Tibial nerve (tissue), 3 donors: ENCODE results near the gene PRR13.
"Not testable (repeated sequence)": the region's sequence is repeated elsewhere in the genome, so short reads cannot be mapped to it uniquely, and the experiment has no call there.

Source experiments
- CTCF ChIP-seq, 5 experiments: fragments of 200-600 bp in 3 of 5; fragments of 450-650 bp in 2 of 5; sonication (generic) in 3 of 5; IDR thresholded peaks; one replicate each; pipeline ENCODE4 v1.5.1; 2016 to 2019; ENCODE audit warnings: antibody characterized with exemption in 5 of 5, mild to moderate bottlenecking in 3 of 5, moderate library complexity in 2 of 5
- POLR2A ChIP-seq, 2 donors: fragments of 450-650 bp; IDR thresholded peaks; one replicate each; pipeline ENCODE4 v1.6.1; 2017; ENCODE audit warnings: antibody characterized with exemption in 2 of 2, mild to moderate bottlenecking in 2 of 2, moderate library complexity in 2 of 2

DNA sequence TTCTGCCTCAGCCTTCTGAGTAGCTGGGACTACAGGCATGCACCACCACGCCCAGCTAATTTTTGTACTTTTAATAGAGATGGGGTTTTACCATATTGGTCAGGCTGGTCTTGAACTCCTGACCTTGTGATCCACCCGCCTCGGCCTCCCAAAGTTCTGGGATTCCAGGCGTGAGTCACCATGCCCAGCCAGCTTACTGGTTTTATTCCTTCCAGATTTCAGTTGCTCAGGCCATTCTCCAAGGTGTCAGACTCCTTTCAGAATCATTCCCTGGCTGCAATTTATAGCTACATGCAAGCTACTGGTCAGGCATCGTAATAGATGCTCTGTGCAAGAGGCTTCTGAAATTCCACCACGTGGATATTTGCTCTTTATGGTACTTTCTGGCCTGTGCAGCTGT lies 39.9 kb downstream of the PRR13 start:
- TF ChIP-seq CTCF, POLR2A (IDR thresholded peaks at IDR 0.05): not testable (repeated sequence)
